HepG2 (cell line): ENCODE data around the gene TMX4. TPM values are rescaled to one million over a fixed set of nuclear protein-coding genes. Genes with fewer than 3 reads are reported as not detected.

Experiments used
- ATAD3A ChIP-seq: sonication (generic); formaldehyde crosslinking; IDR thresholded peaks from 2 replicates; pipeline ENCODE4 v1.4.0; 2020; ENCODE audit warnings: missing genetic modification reagents
- GLI4 ChIP-seq: sonication (generic); formaldehyde crosslinking; IDR thresholded peaks from 2 replicates; pipeline ENCODE4 v1.5.1; 2020; ENCODE audit warnings: missing genetic modification reagents, mild to moderate bottlenecking, moderate library complexity, borderline replicate concordance
- HMG20A ChIP-seq: IDR thresholded peaks from 2 replicates; pipeline ENCODE4 v1.6.1; 2016; ENCODE audit warnings: borderline replicate concordance
- MAFF ChIP-seq: IDR thresholded peaks from 2 replicates; pipeline ENCODE4 v1.6.1; 2011; ENCODE audit warnings: low read depth, low read length, improper control_type of control experiment
- NFYB ChIP-seq: sonication (generic); formaldehyde crosslinking; IDR thresholded peaks from 2 replicates; pipeline ENCODE4 v1.4.0; 2020; ENCODE audit warnings: missing genetic modification reagents
- REL ChIP-seq: sonication (generic); formaldehyde crosslinking; conservative IDR thresholded peaks from 2 replicates; pipeline ENCODE4 v1.8.0; 2022; ENCODE audit warnings: mild to moderate bottlenecking, missing genetic modification reagents, moderate library complexity
- SOX13 ChIP-seq, 3 experiments: fragments of 450-650 bp in 1 of 3; sonication (generic) in 1 of 3; formaldehyde crosslinking in 1 of 3; IDR thresholded peaks in 2 of 3; conservative IDR thresholded peaks in 1 of 3; 2 replicates each; pipeline versions ENCODE4 v1.5.0 to v1.6.1; 2016 to 2020; ENCODE audit warnings: antibody characterized with exemption in 1 of 3, mild to moderate bottlenecking in 1 of 3, missing compliant biosample characterization in 1 of 3, missing genetic modification reagents in 1 of 3, moderate library complexity in 1 of 3
- STAT5B ChIP-seq: sonication (generic); formaldehyde crosslinking; IDR thresholded peaks from 2 replicates; pipeline ENCODE4 v1.4.0; 2020; ENCODE audit warnings: missing genetic modification reagents
- ZBTB21 ChIP-seq: sonication (generic); formaldehyde crosslinking; IDR thresholded peaks from 2 replicates; pipeline ENCODE4 v1.4.0; 2020; ENCODE audit warnings: missing genetic modification reagents
- ZNF12 ChIP-seq: sonication (generic); formaldehyde crosslinking; IDR thresholded peaks from 2 replicates; pipeline ENCODE4 v1.5.0; 2020; ENCODE audit warnings: missing genetic modification reagents
- ZNF441 ChIP-seq: sonication (generic); formaldehyde crosslinking; IDR thresholded peaks from 2 replicates; pipeline ENCODE4 v1.7.0; 2021; ENCODE audit warnings: missing genetic modification reagents, borderline replicate concordance
- ZNF567 ChIP-seq: sonication (generic); formaldehyde crosslinking; IDR thresholded peaks from 2 replicates; pipeline ENCODE4 v1.8.1; 2023; ENCODE audit warnings: mild to moderate bottlenecking, missing genetic modification reagents, borderline replicate concordance
- polyA plus RNA-seq, 8 experiments: library from polyadenylated mRNA; depleted of rRNA in 3 of 8; stranded (reverse) in 7 of 8; unstranded in 1 of 8; fragments of >200 nt; fragmentation: Illumina TruSeq in 4 of 8; extraction: Trizol in 4 of 8; gene quantifications; 2 replicates each; pipeline versions ENCODE4 v1.2.1 to v1.2.3, GENCODE V29; 2011 to 2016; ENCODE audit warnings: low read depth in 4 of 8, missing spikeins in 1 of 8, mixed read lengths in 1 of 8; ENCODE audit not compliant: insufficient read depth in 1 of 8
- total RNA-seq, 5 experiments: library from RNA; depleted of rRNA; stranded (reverse); fragments of >200 nt; fragmentation: Illumina TruSeq; extraction: Trizol; gene quantifications; 2 replicates each; pipeline ENCODE4 v1.2.3, GENCODE V29; 2016; ENCODE audit warnings: low read depth in 1 of 5
- TF ChIP-seq, protein P1 (sequence below): sonication (generic); formaldehyde crosslinking; IDR thresholded peaks from 2 replicates; pipeline ENCODE4 v1.4.0; 2020; ENCODE audit warnings: missing genetic modification reagents
- TF ChIP-seq, protein P2 (sequence below): sonication (generic); formaldehyde crosslinking; conservative IDR thresholded peaks from 2 replicates; pipeline ENCODE4 v1.4.0; 2020; ENCODE audit warnings: mild to moderate bottlenecking, missing genetic modification reagents, moderate library complexity
- TF ChIP-seq, protein P3 (sequence below): sonication (generic); formaldehyde crosslinking; IDR thresholded peaks from 2 replicates; pipeline ENCODE4 v1.8.1; 2022; ENCODE audit warnings: mild to moderate bottlenecking, missing genetic modification reagents
- TF ChIP-seq, protein P4 (sequence below): sonication (generic); formaldehyde crosslinking; IDR thresholded peaks from 2 replicates; pipeline ENCODE4 v1.5.0; 2020; ENCODE audit warnings: mild to moderate bottlenecking, low read depth, missing genetic modification reagents, borderline replicate concordance
- TF ChIP-seq, protein P5 (sequence below): fragments of 450-650 bp; IDR thresholded peaks from 2 replicates; pipeline ENCODE4 v1.6.1; 2017
- TF ChIP-seq, protein P6 (sequence below): sonication (generic); formaldehyde crosslinking; IDR thresholded peaks from 2 replicates; pipeline ENCODE4 v1.5.0; 2020; ENCODE audit warnings: missing genetic modification reagents

The TMX4 gene
- total and polyA plus RNA-seq, 2 of the 13 experiments (the other 11 are each of a cell fraction or from before 2014, with no cell fraction given), result 7.6 to 21.4 TPM

DNA sequence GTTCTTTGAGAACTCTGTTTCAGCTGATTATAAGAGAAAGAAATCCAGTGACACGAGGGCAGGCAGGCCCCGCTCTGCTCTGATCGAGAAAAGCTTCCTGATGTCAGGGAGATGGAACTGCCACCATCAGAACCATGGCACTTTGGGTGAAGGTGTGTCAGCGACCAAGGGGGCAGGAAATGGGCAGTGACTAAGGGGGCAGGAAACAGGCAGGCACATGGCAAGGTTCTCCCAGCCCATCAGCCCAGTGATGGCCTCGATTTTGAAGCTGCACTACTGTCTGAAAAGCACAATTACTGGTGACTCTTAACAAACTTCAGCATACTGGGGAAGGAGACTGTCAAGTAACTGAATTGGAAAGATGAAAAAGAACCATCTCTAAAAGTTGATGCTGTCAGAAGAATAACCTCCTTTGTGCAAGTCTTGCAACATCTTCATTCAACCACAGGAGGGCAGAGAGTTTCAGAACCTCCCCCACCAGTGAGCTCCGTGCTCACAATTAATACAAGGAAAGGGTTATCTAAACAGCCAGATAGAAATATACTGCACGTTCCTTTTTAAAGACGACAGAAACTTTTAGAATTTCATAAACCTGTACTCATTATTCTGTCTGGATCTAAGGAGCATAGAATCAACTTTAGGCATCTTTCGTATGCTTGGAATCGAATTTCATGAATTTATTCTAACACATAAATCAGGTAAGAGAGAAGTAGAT is 39.1 kb downstream of the TMX4 start (continued):
- TF ChIP-seq, protein P1, sequence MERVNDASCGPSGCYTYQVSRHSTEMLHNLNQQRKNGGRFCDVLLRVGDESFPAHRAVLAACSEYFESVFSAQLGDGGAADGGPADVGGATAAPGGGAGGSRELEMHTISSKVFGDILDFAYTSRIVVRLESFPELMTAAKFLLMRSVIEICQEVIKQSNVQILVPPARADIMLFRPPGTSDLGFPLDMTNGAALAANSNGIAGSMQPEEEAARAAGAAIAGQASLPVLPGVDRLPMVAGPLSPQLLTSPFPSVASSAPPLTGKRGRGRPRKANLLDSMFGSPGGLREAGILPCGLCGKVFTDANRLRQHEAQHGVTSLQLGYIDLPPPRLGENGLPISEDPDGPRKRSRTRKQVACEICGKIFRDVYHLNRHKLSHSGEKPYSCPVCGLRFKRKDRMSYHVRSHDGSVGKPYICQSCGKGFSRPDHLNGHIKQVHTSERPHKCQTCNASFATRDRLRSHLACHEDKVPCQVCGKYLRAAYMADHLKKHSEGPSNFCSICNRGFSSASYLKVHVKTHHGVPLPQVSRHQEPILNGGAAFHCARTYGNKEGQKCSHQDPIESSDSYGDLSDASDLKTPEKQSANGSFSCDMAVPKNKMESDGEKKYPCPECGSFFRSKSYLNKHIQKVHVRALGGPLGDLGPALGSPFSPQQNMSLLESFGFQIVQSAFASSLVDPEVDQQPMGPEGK (CRISPR knock-in tag), result peak; percentile 21; the same call in 1 of the 2 replicates
- no peak for TF ChIP-seq ZNF441
- TF ChIP-seq, protein P2, sequence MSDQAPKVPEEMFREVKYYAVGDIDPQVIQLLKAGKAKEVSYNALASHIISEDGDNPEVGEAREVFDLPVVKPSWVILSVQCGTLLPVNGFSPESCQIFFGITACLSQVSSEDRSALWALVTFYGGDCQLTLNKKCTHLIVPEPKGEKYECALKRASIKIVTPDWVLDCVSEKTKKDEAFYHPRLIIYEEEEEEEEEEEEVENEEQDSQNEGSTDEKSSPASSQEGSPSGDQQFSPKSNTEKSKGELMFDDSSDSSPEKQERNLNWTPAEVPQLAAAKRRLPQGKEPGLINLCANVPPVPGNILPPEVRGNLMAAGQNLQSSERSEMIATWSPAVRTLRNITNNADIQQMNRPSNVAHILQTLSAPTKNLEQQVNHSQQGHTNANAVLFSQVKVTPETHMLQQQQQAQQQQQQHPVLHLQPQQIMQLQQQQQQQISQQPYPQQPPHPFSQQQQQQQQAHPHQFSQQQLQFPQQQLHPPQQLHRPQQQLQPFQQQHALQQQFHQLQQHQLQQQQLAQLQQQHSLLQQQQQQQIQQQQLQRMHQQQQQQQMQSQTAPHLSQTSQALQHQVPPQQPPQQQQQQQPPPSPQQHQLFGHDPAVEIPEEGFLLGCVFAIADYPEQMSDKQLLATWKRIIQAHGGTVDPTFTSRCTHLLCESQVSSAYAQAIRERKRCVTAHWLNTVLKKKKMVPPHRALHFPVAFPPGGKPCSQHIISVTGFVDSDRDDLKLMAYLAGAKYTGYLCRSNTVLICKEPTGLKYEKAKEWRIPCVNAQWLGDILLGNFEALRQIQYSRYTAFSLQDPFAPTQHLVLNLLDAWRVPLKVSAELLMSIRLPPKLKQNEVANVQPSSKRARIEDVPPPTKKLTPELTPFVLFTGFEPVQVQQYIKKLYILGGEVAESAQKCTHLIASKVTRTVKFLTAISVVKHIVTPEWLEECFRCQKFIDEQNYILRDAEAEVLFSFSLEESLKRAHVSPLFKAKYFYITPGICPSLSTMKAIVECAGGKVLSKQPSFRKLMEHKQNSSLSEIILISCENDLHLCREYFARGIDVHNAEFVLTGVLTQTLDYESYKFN, result peak; percentile 19; the same call in 1 of the 2 replicates
- TF ChIP-seq, protein P3, sequence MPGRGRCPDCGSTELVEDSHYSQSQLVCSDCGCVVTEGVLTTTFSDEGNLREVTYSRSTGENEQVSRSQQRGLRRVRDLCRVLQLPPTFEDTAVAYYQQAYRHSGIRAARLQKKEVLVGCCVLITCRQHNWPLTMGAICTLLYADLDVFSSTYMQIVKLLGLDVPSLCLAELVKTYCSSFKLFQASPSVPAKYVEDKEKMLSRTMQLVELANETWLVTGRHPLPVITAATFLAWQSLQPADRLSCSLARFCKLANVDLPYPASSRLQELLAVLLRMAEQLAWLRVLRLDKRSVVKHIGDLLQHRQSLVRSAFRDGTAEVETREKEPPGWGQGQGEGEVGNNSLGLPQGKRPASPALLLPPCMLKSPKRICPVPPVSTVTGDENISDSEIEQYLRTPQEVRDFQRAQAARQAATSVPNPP, result no peak
- TF ChIP-seq ATAD3A, result no peak
- no peak for TF ChIP-seq REL (CRISPR knock-in tag)
- 0 out of 2 replicates have a peak, but pooled peaks have one; percentile 13 for TF ChIP-seq GLI4 (CRISPR knock-in tag)
- TF ChIP-seq ZNF12 (CRISPR knock-in tag), result 0 out of 2 replicates have a peak, but pooled peaks have one; percentile 31
- TF ChIP-seq, protein P4, sequence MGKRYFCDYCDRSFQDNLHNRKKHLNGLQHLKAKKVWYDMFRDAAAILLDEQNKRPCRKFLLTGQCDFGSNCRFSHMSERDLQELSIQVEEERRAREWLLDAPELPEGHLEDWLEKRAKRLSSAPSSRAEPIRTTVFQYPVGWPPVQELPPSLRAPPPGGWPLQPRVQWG (CRISPR knock-in tag), result no peak
- TF ChIP-seq ZBTB21 (CRISPR knock-in tag), result no peak
- no peak for TF ChIP-seq NFYB
- no peak for TF ChIP-seq MAFF
- TF ChIP-seq STAT5B, result 0 out of 2 replicates have a peak, but pooled peaks have one; percentile 52
- no peak for TF ChIP-seq SOX13 (IDR thresholded peaks at IDR 0.05)
- peak in 1 of 2 experiments; percentile 62; a peak in 2 of 4 replicates for TF ChIP-seq SOX13 (CRISPR knock-in tag; conservative IDR thresholded peaks at IDR 0.05 in 1 of 2, IDR thresholded peaks at IDR 0.05 in 1 of 2)
- TF ChIP-seq, protein P5, sequence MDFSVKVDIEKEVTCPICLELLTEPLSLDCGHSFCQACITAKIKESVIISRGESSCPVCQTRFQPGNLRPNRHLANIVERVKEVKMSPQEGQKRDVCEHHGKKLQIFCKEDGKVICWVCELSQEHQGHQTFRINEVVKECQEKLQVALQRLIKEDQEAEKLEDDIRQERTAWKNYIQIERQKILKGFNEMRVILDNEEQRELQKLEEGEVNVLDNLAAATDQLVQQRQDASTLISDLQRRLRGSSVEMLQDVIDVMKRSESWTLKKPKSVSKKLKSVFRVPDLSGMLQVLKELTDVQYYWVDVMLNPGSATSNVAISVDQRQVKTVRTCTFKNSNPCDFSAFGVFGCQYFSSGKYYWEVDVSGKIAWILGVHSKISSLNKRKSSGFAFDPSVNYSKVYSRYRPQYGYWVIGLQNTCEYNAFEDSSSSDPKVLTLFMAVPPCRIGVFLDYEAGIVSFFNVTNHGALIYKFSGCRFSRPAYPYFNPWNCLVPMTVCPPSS, result no peak
- 0 out of 2 replicates have a peak, but pooled peaks have one; percentile 32 for TF ChIP-seq HMG20A
- TF ChIP-seq, protein P6, sequence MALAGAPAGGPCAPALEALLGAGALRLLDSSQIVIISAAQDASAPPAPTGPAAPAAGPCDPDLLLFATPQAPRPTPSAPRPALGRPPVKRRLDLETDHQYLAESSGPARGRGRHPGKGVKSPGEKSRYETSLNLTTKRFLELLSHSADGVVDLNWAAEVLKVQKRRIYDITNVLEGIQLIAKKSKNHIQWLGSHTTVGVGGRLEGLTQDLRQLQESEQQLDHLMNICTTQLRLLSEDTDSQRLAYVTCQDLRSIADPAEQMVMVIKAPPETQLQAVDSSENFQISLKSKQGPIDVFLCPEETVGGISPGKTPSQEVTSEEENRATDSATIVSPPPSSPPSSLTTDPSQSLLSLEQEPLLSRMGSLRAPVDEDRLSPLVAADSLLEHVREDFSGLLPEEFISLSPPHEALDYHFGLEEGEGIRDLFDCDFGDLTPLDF, result 0 out of 2 replicates have a peak, but pooled peaks have one; percentile 17
- TF ChIP-seq ZNF567 (CRISPR knock-in tag), result 0 out of 2 replicates have a peak, but pooled peaks have one; percentile 34
